H1 (cell line): Measurements from ENCODE around the gene NPR1. TPM values are rescaled to one million over a fixed set of nuclear protein-coding genes. Genes with fewer than 3 reads are reported as not detected.

ENCODE experiments used
- CTCF ChIA-PET: fragments of 300-600 bp; sonication (Branson Sonifier 250); formaldehyde crosslinking; loops from one replicate; lab custom pipeline; 2021; ENCODE audit not compliant: partially characterized antibody; lab: Charles Lee
- POLR2A ChIA-PET: fragments of 300-600 bp; sonication (Branson Sonifier 250); formaldehyde crosslinking; loops from one replicate; lab custom pipeline; 2021; ENCODE audit warnings: inconsistent platforms; ENCODE audit not compliant: partially characterized antibody; lab: Charles Lee
- DNase-seq, 2 experiments: peaks; one replicate each; pipeline versions ENCODE4 v3.0.0 to v3.0.0-alpha.2; 2010 to 2022; ENCODE audit warnings: low spot score in 2 of 2, low read depth in 1 of 2, mixed read lengths in 1 of 2
- FAIRE-seq: peaks from 2 replicates; lab custom pipeline; 2011; peaks lifted over from hg19 to GRCh38; lab: Jason Lieb, UNC
- H2AFZ ChIP-seq: 2 replicates; pipeline ENCODE4 v1.8.1; 2012; ENCODE audit warnings: low read length, inconsistent platforms
- H2AK5ac ChIP-seq: 2 replicates; pipeline ENCODE4 v1.6.1; 2013; ENCODE audit warnings: low read depth, low read length
- H2BK120ac ChIP-seq: replicated peaks from 2 replicates; pipeline ENCODE3; 2013; ENCODE audit warnings: low read depth, low read length, inconsistent platforms
- H2BK12ac ChIP-seq: 2 replicates; pipeline ENCODE4 v1.6.1; 2013; ENCODE audit warnings: low read depth, low read length
- H2BK15ac ChIP-seq: 2 replicates; pipeline ENCODE4 v1.6.1; 2013; ENCODE audit warnings: low read length
- H2BK20ac ChIP-seq: 2 replicates; pipeline ENCODE4 v1.6.1; 2013; ENCODE audit warnings: low read length
- H2BK5ac ChIP-seq: 2 replicates; pipeline ENCODE4 v1.6.1; 2013; ENCODE audit warnings: low read depth, low read length
- H3K14ac ChIP-seq: 2 replicates; pipeline ENCODE4 v1.6.1; 2013; ENCODE audit warnings: inconsistent platforms; ENCODE audit not compliant: insufficient read length
- H3K18ac ChIP-seq: 2 replicates; pipeline ENCODE4 v1.6.1; 2013; ENCODE audit warnings: low read length; ENCODE audit errors: extremely low read depth
- H3K23ac ChIP-seq: 2 replicates; pipeline ENCODE4 v1.6.1; 2013; ENCODE audit warnings: inconsistent platforms; ENCODE audit not compliant: insufficient read length
- H3K23me2 ChIP-seq: 2 replicates; pipeline ENCODE4 v1.6.1; 2013; ENCODE audit warnings: low read depth, low read length
- H3K27ac ChIP-seq: 2 replicates; pipeline ENCODE4 v1.6.1; 2011; ENCODE audit warnings: low read depth, low read length, inconsistent platforms
- H3K27me3 ChIP-seq, 4 experiments: replicated peaks in 1 of 4; 1 replicate in 1 of 4; 2 replicates in 3 of 4; pipeline versions ENCODE4 v1.6.1 to v1.8.1; 2011 to 2013; ENCODE audit warnings: low read length in 3 of 4, mild to moderate bottlenecking in 3 of 4, inconsistent platforms in 2 of 4, mixed read lengths in 2 of 4, moderate library complexity in 1 of 4; ENCODE audit not compliant: control insufficient read depth in 3 of 4, insufficient read depth in 3 of 4; ENCODE audit errors: extremely low read depth in 1 of 4
- H3K36me3 ChIP-seq, 4 experiments: 2 replicates each; pipeline versions ENCODE4 v1.6.1 to v1.8.1; 2011 to 2013; ENCODE audit warnings: mild to moderate bottlenecking in 4 of 4, low read length in 3 of 4, moderate library complexity in 2 of 4, control low read depth in 1 of 4, inconsistent platforms in 1 of 4; ENCODE audit not compliant: insufficient read depth in 4 of 4, control insufficient read depth in 2 of 4
- H3K4ac ChIP-seq: replicated peaks from 2 replicates; pipeline ENCODE3; 2013; ENCODE audit warnings: low read length, low read depth, mixed read lengths, inconsistent platforms; ENCODE audit not compliant: insufficient read length
- H3K4me1 ChIP-seq, 4 experiments: replicated peaks in 1 of 4; 1 replicate in 1 of 4; 2 replicates in 3 of 4; pipeline versions ENCODE4 v1.6.1 to v1.8.1; 2011 to 2013; ENCODE audit warnings: low read length in 3 of 4, inconsistent platforms in 2 of 4, mixed read lengths in 1 of 4; ENCODE audit not compliant: insufficient read depth in 4 of 4, control insufficient read depth in 3 of 4
- H3K4me2 ChIP-seq, 2 experiments: 2 replicates each; pipeline versions ENCODE4 v1.6.1 to v1.8.1; 2011 to 2013; ENCODE audit warnings: low read depth in 2 of 2, low read length in 2 of 2, control low read depth in 1 of 2, inconsistent platforms in 1 of 2, mild to moderate bottlenecking in 1 of 2; ENCODE audit not compliant: insufficient read depth in 1 of 2
- H3K4me3 ChIP-seq, 4 experiments: fragments of 200-600, 300-600 bp in 1 of 4; sonication (generic), shearing (Covaris generic), sonication (Bioruptor Twin) in 1 of 4; 2 replicates each; pipeline versions ENCODE4 v1.5.1 to v1.8.1; 2011 to 2016; ENCODE audit warnings: low read length in 4 of 4, low read depth in 3 of 4, control low read depth in 2 of 4, inconsistent platforms in 2 of 4, mild to moderate bottlenecking in 2 of 4, mixed read lengths in 1 of 4, moderate library complexity in 1 of 4; ENCODE audit not compliant: insufficient read depth in 2 of 4; ENCODE audit errors: extremely low read depth in 1 of 4
- H3K56ac ChIP-seq: replicated peaks from 2 replicates; pipeline ENCODE3; 2013; ENCODE audit warnings: low read depth, mild to moderate bottlenecking, mixed read lengths, low read length, inconsistent platforms; ENCODE audit not compliant: insufficient read length
- H3K79me1 ChIP-seq: 2 replicates; pipeline ENCODE4 v1.6.1; 2013; ENCODE audit warnings: low read depth, low read length, control low read depth
- H3K79me2 ChIP-seq, 2 experiments: 2 replicates each; pipeline versions ENCODE4 v1.6.1 to v1.8.1; 2012 to 2013; ENCODE audit warnings: low read length in 2 of 2, mild to moderate bottlenecking in 2 of 2, inconsistent platforms in 1 of 2; ENCODE audit not compliant: insufficient read depth in 2 of 2, control insufficient read depth in 1 of 2
- H3K9ac ChIP-seq, 4 experiments: replicated peaks in 1 of 4; 1 replicate in 1 of 4; 2 replicates in 3 of 4; pipeline versions ENCODE4 v1.6.1 to v1.8.1; 2011 to 2013; ENCODE audit warnings: low read depth in 3 of 4, low read length in 3 of 4, control low read depth in 2 of 4, mild to moderate bottlenecking in 2 of 4, moderate library complexity in 2 of 4, inconsistent platforms in 1 of 4; ENCODE audit errors: extremely low read depth in 1 of 4
- H3K9me3 ChIP-seq, 2 experiments: 2 replicates each; pipeline versions ENCODE4 v1.6.1 to v1.8.1; 2012 to 2013; ENCODE audit warnings: mild to moderate bottlenecking in 2 of 2, moderate library complexity in 2 of 2, control low read depth in 1 of 2, inconsistent platforms in 1 of 2, low read depth in 1 of 2, low read length in 1 of 2, mixed read lengths in 1 of 2; ENCODE audit not compliant: insufficient read depth in 2 of 2
- H4K20me1 ChIP-seq, 2 experiments: replicated peaks in 1 of 2; 2 replicates each; pipeline versions ENCODE3 to v1.8.1; 2011 to 2013; ENCODE audit warnings: inconsistent platforms in 2 of 2, low read length in 2 of 2, mild to moderate bottlenecking in 1 of 2; ENCODE audit not compliant: insufficient read depth in 2 of 2, control insufficient read depth in 1 of 2
- H4K5ac ChIP-seq: 2 replicates; pipeline ENCODE4 v1.6.1; 2013; ENCODE audit warnings: low read length, low read depth, mixed read lengths, inconsistent platforms; ENCODE audit not compliant: insufficient read length
- H4K8ac ChIP-seq: 2 replicates; pipeline ENCODE4 v1.8.0; 2013; ENCODE audit warnings: mild to moderate bottlenecking, moderate library complexity, low read length, inconsistent platforms; ENCODE audit not compliant: insufficient read depth; ENCODE audit errors: extremely low read depth
- H4K91ac ChIP-seq: replicated peaks from 2 replicates; pipeline ENCODE3; 2013; ENCODE audit warnings: low read length, mixed read lengths, inconsistent platforms; ENCODE audit not compliant: insufficient read length
- JUND ChIP-seq: IDR thresholded peaks from 2 replicates; pipeline ENCODE4 v1.6.1; 2011; ENCODE audit warnings: mild to moderate bottlenecking, improper control_type of control experiment, low read length
- KDM5A ChIP-seq: fragments of 200-600 bp; IDR thresholded peaks from 2 replicates; pipeline ENCODE4 v1.7.1; 2012; ENCODE audit warnings: mild to moderate bottlenecking, low read length, inconsistent platforms, mixed read lengths
- SAP30 ChIP-seq: fragments of 300-600 bp; sonication (generic); IDR thresholded peaks from 2 replicates; pipeline ENCODE4 v1.7.1; 2012; ENCODE audit warnings: low read length, moderate library complexity, mild to moderate bottlenecking, inconsistent platforms; ENCODE audit not compliant: insufficient read depth, insufficient replicate concordance
- WGBS, 2 experiments: shearing (Covaris generic) in 1 of 2; methylation state at CpG; one replicate each; pipeline versions ENCODE4 v1.1.6 to v1.1.7; 2013 to 2015; ENCODE audit warnings: low lambda C conversion rate in 2 of 2, mixed read lengths in 2 of 2, inconsistent platforms in 1 of 2, low coverage in 1 of 2, missing lambda C conversion rate in 1 of 2; ENCODE audit not compliant: insufficient replicate concordance in 2 of 2, insufficient coverage in 1 of 2, insufficient read length in 1 of 2; ENCODE audit errors: extremely low coverage in 1 of 2, missing lambda C conversion rate in 1 of 2; 5-methylcytosine and 5-hydroxymethylcytosine counted together
- polyA plus RNA-seq, 7 experiments: library from polyadenylated mRNA; depleted of rRNA in 3 of 7; stranded (reverse) in 5 of 7; unstranded in 2 of 7; fragments of >200 nt in 5 of 7; fragments of 200-250 nt in 2 of 7; gene quantifications; 1 replicate in 5 of 7; 2 replicates in 1 of 7; 4 replicates in 1 of 7; pipeline versions ENCODE4 v1.2.1 to v1.2.3, GENCODE V29; 2011 to 2013; ENCODE audit warnings: missing spikeins in 2 of 7, mixed read lengths in 2 of 7
- total RNA-seq: library from RNA; stranded (reverse); fragmentation: NEBNext Ultra II Directional; extraction: Animal tissue kit (Norgen Biotek cat#: 25700); gene quantifications from 2 replicates; pipeline ENCODE4 v1.2.1, GENCODE V29; 2021
- TF ChIP-seq, protein P1 (sequence below), 3 experiments: IDR thresholded peaks; 1 replicate in 2 of 3; 2 replicates in 1 of 3; pipeline versions ENCODE4 v1.5.1 to v1.6.1; 2011; ENCODE audit warnings: low read length in 3 of 3, mild to moderate bottlenecking in 3 of 3, inconsistent platforms in 2 of 3, low read depth in 1 of 3, moderate library complexity in 1 of 3; ENCODE audit not compliant: insufficient read depth in 1 of 3; ENCODE audit errors: control extremely low read depth in 1 of 3

Gene NPR1
- total and polyA plus RNA-seq, 2 of the 8 experiments (the other 6 are each of a cell fraction or from before 2014, with no cell fraction given): 11.7 to 13.2 TPM

DNA sequence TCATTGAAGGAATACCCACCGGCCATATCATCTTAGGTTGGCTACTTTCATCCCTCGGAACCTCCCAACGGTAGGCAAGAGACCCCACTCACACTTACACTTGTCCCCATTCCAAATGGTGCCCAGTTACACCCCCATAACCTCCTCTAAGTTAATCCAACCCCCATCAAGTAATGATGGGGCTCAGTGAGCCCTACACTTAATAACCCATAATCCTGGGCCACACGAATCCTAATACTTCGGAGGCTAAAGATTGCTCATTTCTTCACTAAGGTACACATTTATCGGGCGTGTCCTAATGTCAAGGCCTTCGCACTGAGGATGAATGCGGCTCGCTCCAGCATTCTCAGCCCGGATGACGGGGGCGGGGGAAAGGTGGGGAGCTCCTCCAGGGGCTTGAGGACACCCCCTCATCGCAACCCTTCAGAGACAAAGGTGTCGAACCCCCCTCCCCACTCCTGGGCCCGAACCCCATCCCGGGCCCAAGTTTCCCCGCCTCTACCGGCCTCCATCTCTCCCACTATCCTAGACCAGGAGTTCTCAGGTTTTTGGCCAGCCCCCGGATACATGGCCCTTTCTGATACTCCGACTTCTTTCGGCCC, 8.1 kb upstream of the NPR1 start:
- Histone ChIP-seq H2AK5ac (0 out of 2 replicates have a peak overlapping the region, but pooled peaks have one; percentile 60), H3K9me3 (no peaks in the 10 kb centered on the region), H2BK5ac (peak overlapping the region; percentile 95), H3K4ac (peak overlapping the region; percentile 46), H3K14ac (no peak overlapping the region), H3K23ac (no peak overlapping the region), H3K4me2 (peak overlapping the region; percentile 80 to 84), H3K36me3 (peaks cover 36 to 44% (median 43%) of the 10 kb centered on the region in 4 experiments), H3K4me3 (peak overlapping the region; percentile 89 to 100 (median 99)), H4K5ac (peak overlapping the region; percentile 73), H3K27ac (peak overlapping the region; percentile 95), H2BK15ac (no peak overlapping the region)
- 8% methylated on average over 20 of the region's 22 CpGs; no CpG with 5 or more reads in 1 of the 2 experiments for WGBS, 2 experiments
- FAIRE-seq: no peak
- POLR2A ChIA-PET: interaction anchor here (0.5 to 19.8 kb wide), 6 partner anchors 9 to 161 kb away, joined by 3 to 343 read pairs (median 18); partner anchors contain the start of genes CHTOP, INTS3 and SNAPIN
- TF ChIP-seq, protein P1, sequence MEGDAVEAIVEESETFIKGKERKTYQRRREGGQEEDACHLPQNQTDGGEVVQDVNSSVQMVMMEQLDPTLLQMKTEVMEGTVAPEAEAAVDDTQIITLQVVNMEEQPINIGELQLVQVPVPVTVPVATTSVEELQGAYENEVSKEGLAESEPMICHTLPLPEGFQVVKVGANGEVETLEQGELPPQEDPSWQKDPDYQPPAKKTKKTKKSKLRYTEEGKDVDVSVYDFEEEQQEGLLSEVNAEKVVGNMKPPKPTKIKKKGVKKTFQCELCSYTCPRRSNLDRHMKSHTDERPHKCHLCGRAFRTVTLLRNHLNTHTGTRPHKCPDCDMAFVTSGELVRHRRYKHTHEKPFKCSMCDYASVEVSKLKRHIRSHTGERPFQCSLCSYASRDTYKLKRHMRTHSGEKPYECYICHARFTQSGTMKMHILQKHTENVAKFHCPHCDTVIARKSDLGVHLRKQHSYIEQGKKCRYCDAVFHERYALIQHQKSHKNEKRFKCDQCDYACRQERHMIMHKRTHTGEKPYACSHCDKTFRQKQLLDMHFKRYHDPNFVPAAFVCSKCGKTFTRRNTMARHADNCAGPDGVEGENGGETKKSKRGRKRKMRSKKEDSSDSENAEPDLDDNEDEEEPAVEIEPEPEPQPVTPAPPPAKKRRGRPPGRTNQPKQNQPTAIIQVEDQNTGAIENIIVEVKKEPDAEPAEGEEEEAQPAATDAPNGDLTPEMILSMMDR (IDR thresholded peaks at IDR 0.05; ENCODE audit: control extremely low read depth in 1 of 3, insufficient read depth in 1 of 3, low read depth in 1 of 3, low read length in 3 of 3): no peak
- TF ChIP-seq KDM5A (peak; percentile 80; the same call in 1 of the 2 replicates), JUND (no peak), SAP30 (peak; percentile 59)
- TF ChIP-seq, all 59 proteins: peak for 2
- Histone ChIP-seq H3K23me2 (peaks cover 8% of the 10 kb centered on the region), H3K79me2 (peaks cover 11 to 32% of the 10 kb centered on the region in 2 experiments), H4K8ac (peak overlapping the region; percentile 98; the same call in 1 of the 2 replicates), H3K18ac (peak overlapping the region; percentile 27; the same call in 1 of the 2 replicates), H4K20me1 (peaks cover 0 to 3% of the 10 kb centered on the region in 2 experiments), H3K79me1 (no peaks in the 10 kb centered on the region; the same call in 1 of the 2 replicates), H2BK12ac (no peak overlapping the region), H4K91ac (peak overlapping the region; percentile 70), H2BK20ac (no peak overlapping the region), H2BK120ac (no peak overlapping the region), H3K4me1 (peaks cover 0 to 4% (median 2%) of the 10 kb centered on the region in 4 experiments; a peak in 2 of 7 replicates), H3K9ac (peak overlapping the region; percentile 97 to 100 (median 100)), H3K56ac (peak overlapping the region; percentile 63), H3K27me3 (no peaks in the 10 kb centered on the region), H2AFZ (no peak overlapping the region)
- CTCF ChIA-PET: interaction anchor here (0.5 to 11.7 kb wide), 4 partner anchors 78 to 223 kb away, joined by 3 to 172 read pairs (median 3); no protein-coding TSS in a partner anchor
- DNase-seq: no peak
